K562 (cell line): ENCODE data around the gene LIX1L. TPM values are rescaled to one million over a fixed set of nuclear protein-coding genes. Genes with fewer than 3 reads are reported as not detected.

Source experiments
- ARHGAP35 ChIP-seq: fragments of 450-650 bp; IDR thresholded peaks from 2 replicates; pipeline ENCODE4 v1.6.1; 2018; ENCODE audit not compliant: partially characterized antibody
- ARNT ChIP-seq, 2 experiments: fragments of 450-650 bp; IDR thresholded peaks; 2 replicates each; pipeline ENCODE4 v1.6.1; 2016; ENCODE audit warnings: mild to moderate bottlenecking in 1 of 2
- BDP1 ChIP-seq: IDR thresholded peaks from 3 replicates; pipeline ENCODE4 v1.6.1; 2011; ENCODE audit not compliant: insufficient read length, insufficient read depth
- E2F3 ChIP-seq: fragments of 250-450 bp; sonication (Bioruptor Pico); IDR thresholded peaks from 2 replicates; pipeline ENCODE4 v1.4.0; 2020; ENCODE audit warnings: mild to moderate bottlenecking
- HDAC6 ChIP-seq: IDR thresholded peaks from 2 replicates; pipeline ENCODE4 v1.6.1; 2012; ENCODE audit warnings: low read depth, mild to moderate bottlenecking, control low read depth, inconsistent platforms, low read length, moderate library complexity
- HMG20B ChIP-seq: fragments of 250-450 bp; sonication (Bioruptor Pico); IDR thresholded peaks from 2 replicates; pipeline ENCODE4 v1.5.0; 2021; ENCODE audit warnings: mild to moderate bottlenecking
- KDM5B ChIP-seq: fragments of 200-600 bp; sonication (generic); IDR thresholded peaks from 2 replicates; pipeline ENCODE4 v1.6.1; 2012; ENCODE audit warnings: low read depth, mild to moderate bottlenecking, moderate library complexity, low read length, control low read depth, inconsistent platforms; ENCODE audit not compliant: insufficient replicate concordance
- MAFG ChIP-seq: fragments of 450-650 bp; conservative IDR thresholded peaks from 2 replicates; pipeline ENCODE4 v1.6.1; 2016; ENCODE audit warnings: missing genetic modification characterization, missing compliant biosample characterization
- NCOA1 ChIP-seq: fragments of 450-650 bp; IDR thresholded peaks from 2 replicates; pipeline ENCODE4 v1.6.1; 2016; ENCODE audit warnings: low read depth
- RBM17 ChIP-seq: fragments of 200-400 bp; formaldehyde crosslinking; IDR thresholded peaks from 2 replicates; pipeline ENCODE4 v1.6.1; 2017; ENCODE audit warnings: low read depth, mild to moderate bottlenecking, low read length, borderline replicate concordance
- REST ChIP-seq, 2 experiments: fragments of 450-650 bp; formaldehyde crosslinking in 1 of 2; IDR thresholded peaks; 2 replicates each; pipeline versions ENCODE4 v1.4.0 to v1.6.1; 2014 to 2020; ENCODE audit warnings: mild to moderate bottlenecking in 2 of 2, borderline replicate concordance in 1 of 2, low read depth in 1 of 2
- SAP30 ChIP-seq: fragments of 200-600 bp; sonication (generic); IDR thresholded peaks from 2 replicates; pipeline ENCODE4 v1.6.1; 2012; ENCODE audit warnings: borderline replicate concordance, low read depth, mild to moderate bottlenecking, moderate library complexity, low read length, control low read depth, inconsistent platforms; ENCODE audit not compliant: insufficient read depth, poor library complexity, severe bottlenecking
- ZNF354B ChIP-seq: fragments of 250-450 bp; sonication (Bioruptor Pico); IDR thresholded peaks from 2 replicates; pipeline ENCODE4 v1.4.0; 2020
- ZNF644 ChIP-seq: fragments of 200-800 bp; sonication (Bioruptor generic); IDR thresholded peaks from 2 replicates; pipeline ENCODE4 v1.6.1; 2016; ENCODE audit warnings: low read depth, missing genetic modification characterization, missing compliant biosample characterization
- ZNF75A ChIP-seq: fragments of 450-650 bp; formaldehyde crosslinking; IDR thresholded peaks from 2 replicates; pipeline ENCODE4 v1.4.0; 2020; ENCODE audit warnings: mild to moderate bottlenecking
- polyA plus RNA-seq, 8 experiments: library from polyadenylated mRNA; depleted of rRNA in 4 of 8; stranded (reverse) in 5 of 8; unstranded in 3 of 8; fragments of >200 nt; fragmentation: Nextera tagmentation in 2 of 8; fragmentation: Illumina TruSeq in 1 of 8; extraction: Ambion mirVana in 2 of 8; extraction: Trizol in 1 of 8; gene quantifications; 2 replicates each; pipeline versions ENCODE4 v1.2.1 to v1.2.3, GENCODE V29; 2011 to 2014; ENCODE audit warnings: inconsistent platforms in 1 of 8, missing spikeins in 1 of 8
- total RNA-seq, 7 experiments: library from RNA; depleted of rRNA in 6 of 7; stranded (reverse); fragments of >200 nt in 6 of 7; fragmentation: Illumina TruSeq in 2 of 7; extraction: Trizol in 2 of 7; gene quantifications; 2 replicates each; pipeline versions ENCODE4 v1.2.1 to v1.2.3, GENCODE V29; 2011 to 2021; ENCODE audit warnings: low replicate concordance in 1 of 7
- TF ChIP-seq, protein P1 (sequence below): fragments of 250-450 bp; sonication (Bioruptor Pico); IDR thresholded peaks from 2 replicates; pipeline ENCODE4 v1.9.0; 2021; ENCODE audit warnings: mild to moderate bottlenecking
- TF ChIP-seq, protein P2 (sequence below): sonication (generic); formaldehyde crosslinking; IDR thresholded peaks from 2 replicates; pipeline ENCODE4 v1.9.0; 2022; ENCODE audit warnings: mild to moderate bottlenecking, missing genetic modification reagents
- TF ChIP-seq, protein P3 (sequence below): fragments of 250-450 bp; sonication (Bioruptor Pico); IDR thresholded peaks from 2 replicates; pipeline ENCODE4 v1.5.0; 2021

LIX1L gene
- total and polyA plus RNA-seq, 9 of the 15 experiments (the other 6 are each of a cell fraction or from before 2014, with no cell fraction given), result 4.6 to 26.5 (median 12.5) TPM

DNA sequence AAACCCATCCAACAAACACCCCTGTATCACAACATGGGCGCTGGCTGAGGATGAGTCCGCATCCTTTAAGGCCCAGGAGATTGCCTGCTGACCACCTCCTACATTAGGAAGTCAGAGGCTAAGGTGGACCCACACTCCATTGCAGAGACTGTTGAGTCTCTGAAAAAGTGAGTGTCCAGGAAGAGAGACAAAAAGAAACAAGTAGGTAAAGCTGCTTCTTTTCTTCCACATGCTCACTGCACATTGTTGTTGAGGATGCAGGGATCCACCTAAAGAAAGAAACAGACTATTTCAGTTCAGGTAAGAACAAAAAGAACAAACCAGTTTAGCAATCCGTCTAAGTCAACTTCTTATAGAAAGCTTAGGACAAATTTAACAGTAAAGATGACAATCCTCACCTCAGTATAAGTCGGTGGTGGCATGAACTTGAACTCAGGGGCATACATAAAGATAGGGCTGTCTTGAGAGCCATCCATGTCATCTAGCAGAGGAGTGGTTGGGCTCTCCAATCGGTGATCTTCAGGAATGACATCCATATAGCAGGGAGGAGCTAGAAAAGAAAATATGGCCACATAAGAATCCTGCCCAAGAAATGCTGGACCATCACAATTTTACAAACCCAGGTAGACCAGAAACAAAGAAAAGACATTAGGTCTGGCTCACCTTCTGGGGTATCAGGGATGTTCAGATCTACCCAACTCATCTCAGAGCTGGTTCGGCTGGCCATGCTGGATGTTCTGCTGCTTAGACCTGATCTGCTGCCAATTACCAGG, 36.0 kb upstream of the LIX1L start (continued):
- TF ChIP-seq ZNF644 (no peak), HDAC6 (no peak), ZNF75A (CRISPR knock-in tag) (no peak), BDP1 (no peak), ZNF354B (no peak), MAFG (tag) (no peak), REST (IDR thresholded peaks at IDR 0.05; ENCODE audit: borderline replicate concordance) (no peak), REST (CRISPR knock-in tag; IDR thresholded peaks at IDR 0.05; ENCODE audit: low read depth) (no peak), KDM5B (peak; percentile 12), NCOA1 (no peak), RBM17 (no peak), HMG20B (no peak), E2F3 (CRISPR knock-in tag) (no peak), ARHGAP35 (peak; percentile 31), SAP30 (no peak), ARNT (IDR thresholded peaks at IDR 0.05) (no peak)
- TF ChIP-seq, protein P1, sequence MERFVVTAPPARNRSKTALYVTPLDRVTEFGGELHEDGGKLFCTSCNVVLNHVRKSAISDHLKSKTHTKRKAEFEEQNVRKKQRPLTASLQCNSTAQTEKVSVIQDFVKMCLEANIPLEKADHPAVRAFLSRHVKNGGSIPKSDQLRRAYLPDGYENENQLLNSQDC (CRISPR knock-in tag), result no peak
- TF ChIP-seq, protein P2, sequence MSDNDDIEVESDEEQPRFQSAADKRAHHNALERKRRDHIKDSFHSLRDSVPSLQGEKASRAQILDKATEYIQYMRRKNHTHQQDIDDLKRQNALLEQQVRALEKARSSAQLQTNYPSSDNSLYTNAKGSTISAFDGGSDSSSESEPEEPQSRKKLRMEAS (CRISPR knock-in tag), result no peak
- TF ChIP-seq, protein P3, sequence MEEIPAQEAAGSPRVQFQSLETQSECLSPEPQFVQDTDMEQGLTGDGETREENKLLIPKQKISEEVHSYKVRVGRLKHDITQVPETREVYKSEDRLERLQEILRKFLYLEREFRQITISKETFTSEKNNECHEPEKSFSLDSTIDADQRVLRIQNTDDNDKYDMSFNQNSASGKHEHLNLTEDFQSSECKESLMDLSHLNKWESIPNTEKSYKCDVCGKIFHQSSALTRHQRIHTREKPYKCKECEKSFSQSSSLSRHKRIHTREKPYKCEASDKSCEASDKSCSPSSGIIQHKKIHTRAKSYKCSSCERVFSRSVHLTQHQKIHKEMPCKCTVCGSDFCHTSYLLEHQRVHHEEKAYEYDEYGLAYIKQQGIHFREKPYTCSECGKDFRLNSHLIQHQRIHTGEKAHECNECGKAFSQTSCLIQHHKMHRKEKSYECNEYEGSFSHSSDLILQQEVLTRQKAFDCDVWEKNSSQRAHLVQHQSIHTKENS (CRISPR knock-in tag), result no peak
